ENCODE results near the gene ENTREP3.
A peak's percentile ranks its signal among the peaks of the same experiment; 100 is the strongest.

The ENTREP3 gene

GRCh38 chr1:155255243-155256007 lies at the start of gene ENTREP3:
Gene ENTREP3, minus strand, starts transcription at chr1:155255483. Its CDS starts 606 bp downstream, at chr1:155254877.
- peak; percentile 32 for TF ChIP-seq CTCF (IDR thresholded peaks at IDR 0.05)
- peak within 1 kb of the TSS; percentile 58 for H3K27ac Mint-ChIP-seq
- H3K4me1 Mint-ChIP-seq, result peaks cover 56% of the 10 kb centered on the region
- DNase-seq, result peak; percentile 94
- no peaks in the 10 kb centered on the region for H3K9me3 Mint-ChIP-seq
- H3K36me3 Mint-ChIP-seq (ENCODE audit: low read depth), result peaks cover 22% of the 10 kb centered on the region
- peak within 1 kb of the TSS; percentile 86 for H3K4me3 Mint-ChIP-seq
- H3K27me3 Mint-ChIP-seq (ENCODE audit: low read depth, poor library complexity), result peaks cover 2% of the 10 kb centered on the region

DNA sequence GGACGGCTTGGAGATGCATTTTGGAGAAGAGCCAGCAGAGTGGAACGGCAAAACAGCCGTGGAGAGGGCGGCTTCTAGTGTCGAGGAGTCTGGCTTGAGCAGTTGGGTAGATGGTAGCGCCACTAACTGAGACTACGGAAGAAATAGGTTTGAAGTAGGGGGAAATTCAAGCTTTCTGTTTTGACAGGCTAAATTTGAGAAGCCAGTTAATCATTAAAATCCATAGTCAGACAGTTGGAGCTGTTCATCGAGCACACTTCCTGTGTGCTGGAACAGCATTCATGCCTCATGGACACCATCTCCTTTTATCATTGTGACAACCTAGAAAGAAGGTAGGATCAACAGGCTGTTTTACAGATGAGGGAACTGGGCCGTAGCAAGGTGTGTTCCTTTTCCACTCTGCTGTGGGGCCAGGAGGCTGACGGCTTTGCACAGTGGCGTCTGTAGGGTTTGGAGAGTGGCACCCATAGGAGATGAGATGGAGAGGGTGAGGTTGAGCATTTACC lies 49.3 kb upstream of the ENTREP3 start:
- Mint-ChIP-seq H3K4me1 (peaks cover 20% of the 10 kb centered on the region), H3K27ac (peak overlapping the region; percentile 20), H3K4me3 (no peak overlapping the region), H3K36me3 (ENCODE audit: low read depth) (no peaks in the 10 kb centered on the region), H3K27me3 (ENCODE audit: low read depth, poor library complexity) (peaks cover 6% of the 10 kb centered on the region), H3K9me3 (no peaks in the 10 kb centered on the region)
- TF ChIP-seq CTCF (IDR thresholded peaks at IDR 0.05), result no peak
- no peak for DNase-seq

DNA sequence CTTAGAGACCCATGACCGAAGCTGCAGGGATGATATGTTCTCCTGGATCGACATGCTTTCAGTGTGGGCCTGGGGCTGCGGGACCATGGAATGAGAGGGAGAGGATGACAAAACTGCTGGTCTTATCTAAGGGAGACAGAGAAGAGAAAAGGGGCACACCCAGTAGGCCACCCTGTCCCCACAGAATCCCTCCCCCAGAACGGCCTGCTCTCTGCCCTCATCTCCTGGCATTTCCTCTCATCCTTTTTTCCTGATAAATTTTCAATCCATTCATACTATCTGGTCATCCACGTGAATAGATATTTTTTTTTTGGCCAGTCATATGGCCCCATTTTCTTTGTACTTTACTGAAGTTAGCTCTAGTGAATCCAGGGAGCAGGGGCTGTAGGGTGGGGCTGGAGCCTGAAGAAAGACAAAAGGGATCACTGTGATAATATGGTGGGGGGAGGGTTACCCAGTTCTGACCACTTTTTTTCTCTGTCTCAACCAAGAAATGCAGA lies 46.1 kb upstream of the ENTREP3 start, which contains the start of gene PKLR:
Gene PKLR, minus strand, starts transcription at position 97 of the 500 bp plus-strand sequence. Its CDS starts 43 bp downstream, at position 54.
- no peak for DNase-seq
- TF ChIP-seq CTCF (IDR thresholded peaks at IDR 0.05), result no peak
- Mint-ChIP-seq H3K4me3 (no peak within 1 kb of the TSS), H3K4me1 (peaks cover 18% of the 10 kb centered on the region), H3K36me3 (ENCODE audit: low read depth) (no peaks in the 10 kb centered on the region), H3K27ac (no peak within 1 kb of the TSS), H3K9me3 (peaks cover 4% of the 10 kb centered on the region), H3K27me3 (ENCODE audit: low read depth, poor library complexity) (peaks cover 27% of the 10 kb centered on the region)

DNA sequence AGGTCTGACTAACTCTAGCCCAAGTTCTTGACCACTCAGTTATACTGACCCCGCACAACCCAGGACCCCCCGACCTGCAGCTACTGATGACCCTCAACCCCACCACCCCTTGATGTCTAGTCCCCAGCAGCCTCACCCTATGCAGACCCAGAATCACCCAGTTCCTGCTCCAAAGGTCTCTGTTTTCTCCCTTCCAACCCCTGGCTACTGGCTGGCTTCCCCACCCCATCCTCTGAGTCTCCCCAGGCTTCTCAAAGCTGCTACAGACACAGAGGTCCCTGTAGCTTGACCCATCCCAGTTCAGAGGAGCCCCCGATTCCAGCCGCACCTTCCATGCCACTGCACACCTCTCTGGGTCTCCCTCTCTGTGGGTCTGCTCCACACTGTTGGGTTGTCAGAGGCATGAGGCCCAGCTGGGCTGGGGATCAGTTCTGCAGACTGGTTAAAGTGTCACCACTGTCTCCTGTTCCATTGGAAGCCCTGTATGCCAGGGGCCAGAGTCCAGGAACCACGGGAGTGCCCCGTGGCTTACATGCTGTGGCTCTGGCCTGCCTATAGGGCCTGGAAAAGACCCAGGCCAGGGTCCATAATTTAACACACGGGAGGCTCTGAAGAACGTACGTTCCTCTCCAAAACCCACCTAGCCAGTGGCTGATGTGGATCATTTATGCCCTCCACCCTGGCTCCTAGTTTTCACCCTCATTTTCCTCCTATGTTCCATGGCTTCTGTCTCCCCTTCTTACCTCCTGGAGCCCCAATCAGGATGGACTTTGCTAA lies 45.5 kb upstream of the ENTREP3 start:
- no peak overlapping the region for H3K27ac Mint-ChIP-seq
- TF ChIP-seq CTCF (IDR thresholded peaks at IDR 0.05), result no peak
- no peak for DNase-seq
- H3K36me3 Mint-ChIP-seq (ENCODE audit: low read depth), result no peaks in the 10 kb centered on the region
- peaks cover 33% of the 10 kb centered on the region for H3K27me3 Mint-ChIP-seq (ENCODE audit: low read depth, poor library complexity)
- peaks cover 18% of the 10 kb centered on the region for H3K4me1 Mint-ChIP-seq
- H3K9me3 Mint-ChIP-seq, result peaks cover 4% of the 10 kb centered on the region
- no peak overlapping the region for H3K4me3 Mint-ChIP-seq

DNA sequence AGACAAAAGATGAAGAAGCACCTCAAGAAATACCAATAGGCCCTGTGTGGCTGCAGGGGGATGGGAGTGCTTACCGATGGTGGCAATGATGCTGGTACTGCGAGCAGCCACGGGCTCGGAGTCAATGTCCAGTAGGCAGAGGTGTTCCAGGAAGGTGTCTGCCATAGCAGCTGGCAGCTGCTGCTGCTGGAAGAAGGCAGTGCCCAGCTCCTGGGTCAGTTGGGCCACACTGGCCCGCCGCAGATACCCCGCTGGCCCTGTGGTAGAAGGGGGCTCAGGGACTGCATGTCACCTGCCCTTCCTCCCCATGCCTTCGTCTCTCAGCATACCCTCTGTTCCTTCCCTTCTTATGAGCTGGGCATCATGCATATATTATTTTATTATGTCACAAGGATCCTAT lies 44.7 kb upstream of the ENTREP3 start:
- Mint-ChIP-seq H3K36me3 (ENCODE audit: low read depth) (no peaks in the 10 kb centered on the region), H3K4me3 (no peak overlapping the region), H3K9me3 (peaks cover 4% of the 10 kb centered on the region), H3K27me3 (ENCODE audit: low read depth, poor library complexity) (peaks cover 36% of the 10 kb centered on the region), H3K4me1 (peaks cover 21% of the 10 kb centered on the region), H3K27ac (no peak overlapping the region)
- DNase-seq, result no peak
- TF ChIP-seq CTCF (IDR thresholded peaks at IDR 0.05), result no peak

All from nephron progenitor cell (in vitro differentiated cells).